RWPE1 (cell line): ENCODE results near the gene CUBN.
A peak's percentile ranks its signal among the peaks of the same experiment; 100 is the strongest.

ENCODE experiments used
- CTCF ChIA-PET: fragments of 350-600 bp; sonication (Branson Sonifier 250); formaldehyde crosslinking; extraction: SDS; loops from one replicate; lab custom pipeline; 2021; lab: Yijun Ruan, JAX
- POLR2A ChIA-PET: fragments of 400-600 bp; formaldehyde crosslinking; extraction: SDS; loops from one replicate; lab custom pipeline; 2020; ENCODE audit warnings: antibody characterized with exemption; ENCODE audit not compliant: low non-redundant PET; lab: Yijun Ruan, JAX
- DNase-seq: peaks from one replicate; pipeline ENCODE4 v3.0.0; 2012; ENCODE audit warnings: low spot score
- H3K27ac ChIP-seq: fragments of 450-650 bp; 2 replicates; pipeline ENCODE4 v1.5.1; 2017
- TF ChIP-seq, protein P1 (sequence below): fragments of 450-650 bp; conservative IDR thresholded peaks from 2 replicates; pipeline ENCODE4 v1.5.1; 2017; ENCODE audit warnings: low read depth, mild to moderate bottlenecking

The CUBN gene

GRCh38 chr10:17094844-17095243 lies 34.8 kb downstream of the CUBN start:
- DNase-seq = no peak
- POLR2A ChIA-PET = no interaction called here
- CTCF ChIA-PET = no interaction called here
- TF ChIP-seq, protein P1, sequence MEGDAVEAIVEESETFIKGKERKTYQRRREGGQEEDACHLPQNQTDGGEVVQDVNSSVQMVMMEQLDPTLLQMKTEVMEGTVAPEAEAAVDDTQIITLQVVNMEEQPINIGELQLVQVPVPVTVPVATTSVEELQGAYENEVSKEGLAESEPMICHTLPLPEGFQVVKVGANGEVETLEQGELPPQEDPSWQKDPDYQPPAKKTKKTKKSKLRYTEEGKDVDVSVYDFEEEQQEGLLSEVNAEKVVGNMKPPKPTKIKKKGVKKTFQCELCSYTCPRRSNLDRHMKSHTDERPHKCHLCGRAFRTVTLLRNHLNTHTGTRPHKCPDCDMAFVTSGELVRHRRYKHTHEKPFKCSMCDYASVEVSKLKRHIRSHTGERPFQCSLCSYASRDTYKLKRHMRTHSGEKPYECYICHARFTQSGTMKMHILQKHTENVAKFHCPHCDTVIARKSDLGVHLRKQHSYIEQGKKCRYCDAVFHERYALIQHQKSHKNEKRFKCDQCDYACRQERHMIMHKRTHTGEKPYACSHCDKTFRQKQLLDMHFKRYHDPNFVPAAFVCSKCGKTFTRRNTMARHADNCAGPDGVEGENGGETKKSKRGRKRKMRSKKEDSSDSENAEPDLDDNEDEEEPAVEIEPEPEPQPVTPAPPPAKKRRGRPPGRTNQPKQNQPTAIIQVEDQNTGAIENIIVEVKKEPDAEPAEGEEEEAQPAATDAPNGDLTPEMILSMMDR = no peak
- H3K27ac ChIP-seq = no peak overlapping the region

- DNase-seq = no peak
- no peak overlapping the region for H3K27ac ChIP-seq
- TF ChIP-seq, protein P1 = no peak
- CTCF ChIA-PET = no interaction called here
- POLR2A ChIA-PET = no interaction called here
Observed at GRCh38 chr10:17092986-17093803, 36.4 kb downstream of the CUBN start.

DNA sequence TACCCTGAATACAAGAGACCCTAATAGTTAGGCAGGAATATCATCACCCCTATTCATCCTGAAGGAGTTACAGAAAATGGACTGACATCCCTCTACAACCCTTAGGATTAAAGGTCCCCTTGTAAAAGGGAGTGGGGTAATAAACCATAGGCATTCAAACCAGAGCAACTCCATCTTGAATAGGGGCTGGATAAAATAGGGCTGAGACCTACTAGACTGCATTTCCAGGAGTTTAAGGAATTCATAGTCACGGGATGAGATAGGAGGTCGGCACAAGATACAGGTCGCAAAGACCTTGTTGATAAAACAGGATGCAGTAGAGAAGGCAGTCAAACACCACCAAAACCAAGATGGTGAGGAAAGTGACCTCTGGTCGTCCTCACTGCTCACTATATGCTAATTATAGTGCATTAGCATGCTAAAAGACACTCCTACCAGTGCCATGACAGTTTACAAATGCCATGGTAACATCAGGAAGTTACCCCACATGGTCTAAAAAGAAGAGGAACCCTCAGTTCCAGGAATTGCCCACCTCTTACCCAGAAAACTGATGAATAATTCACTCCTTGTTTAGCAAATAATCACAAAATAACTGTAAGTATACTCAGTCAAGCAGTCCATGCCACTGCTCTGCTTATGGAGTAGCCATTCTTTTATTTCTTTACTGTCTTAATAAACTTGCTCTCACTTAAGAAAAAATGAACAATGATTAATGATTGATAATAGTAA lies 37.2 kb downstream of the CUBN start:
- POLR2A ChIA-PET = no interaction called here
- H3K27ac ChIP-seq = no peak overlapping the region
- CTCF ChIA-PET = no interaction called here
- no peak for DNase-seq
- TF ChIP-seq, protein P1 = no peak

- POLR2A ChIA-PET = no interaction called here
- CTCF ChIA-PET = no interaction called here
- H3K27ac ChIP-seq = no peak overlapping the region
- TF ChIP-seq, protein P1 = no peak
- peak; percentile 38 for DNase-seq
Observed at GRCh38 chr10:17088118-17088806, 41.3 kb downstream of the CUBN start.

DNA sequence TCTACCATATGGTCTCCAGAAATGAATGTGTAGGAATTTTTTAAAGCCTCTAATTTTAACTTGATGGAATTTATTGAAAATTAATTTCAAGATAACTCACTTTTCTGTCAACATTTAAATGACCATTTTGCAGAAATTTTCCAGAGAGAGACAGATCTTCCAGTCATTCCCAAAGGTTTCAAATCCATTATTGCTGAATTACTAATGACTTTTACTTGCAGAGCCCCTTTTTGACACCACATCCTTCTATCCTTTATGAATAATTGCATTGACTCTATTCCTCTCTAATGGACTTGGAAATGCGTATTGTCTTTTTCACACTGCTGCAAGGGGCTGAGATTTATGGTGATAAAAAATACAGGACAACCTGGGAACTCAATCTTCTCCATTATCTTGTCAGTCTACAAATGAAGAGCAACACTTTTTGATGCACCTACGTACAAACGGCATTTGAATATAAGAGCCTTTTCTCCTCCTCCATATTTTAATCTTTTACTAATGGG lies 42.7 kb downstream of the CUBN start:
- TF ChIP-seq, protein P1 = no peak
- ChIA-PET CTCF (no interaction called here), POLR2A (no interaction called here)
- no peak overlapping the region for H3K27ac ChIP-seq
- DNase-seq = no peak
